ENCODE data around the gene LMF1. TPM values are rescaled to one million over a fixed set of nuclear protein-coding genes. Genes with fewer than 3 reads are reported as not detected.

LMF1 gene
- total and polyA plus RNA-seq, 8 donors = 7.6 to 121 (median 15.8) TPM

GRCh38 chr16:886802-887731 lies 83.7 kb downstream of the LMF1 start:
- intact Hi-C loops (cut with DNase I; ENCODE audit: low total_unique reads) = no loop called here
- no peak overlapping the region for H3K4me3 ChIP-seq
- no peak for DNase-seq
- H3K36me3 ChIP-seq = peaks cover 5 to 81% (median 49%) of the 10 kb centered on the region in 4 donors
- H3K27ac ChIP-seq = no peak overlapping the region
- H3K27me3 ChIP-seq = no peaks in the 10 kb centered on the region
- TF ChIP-seq POLR2A (IDR thresholded peaks at IDR 0.05) = no peak
- no peak for TF ChIP-seq POLR2AphosphoS5 (IDR thresholded peaks at IDR 0.05)
- TF ChIP-seq EP300 (IDR thresholded peaks at IDR 0.05) = no peak
- TF ChIP-seq CTCF (IDR thresholded peaks at IDR 0.05) = no peak
- peaks cover 0 to 30% (median 21%) of the 10 kb centered on the region in 4 donors for H3K9me3 ChIP-seq
- H3K4me1 ChIP-seq = peaks cover 0 to 4% (median 0%) of the 10 kb centered on the region in 4 donors
- WGBS, 5 donors = 69 to 84% (median 78%) methylated on average over 20 to 42 of the region's 44 CpGs

GRCh38 chr16:886084-886543 lies 84.7 kb downstream of the LMF1 start:
- Histone ChIP-seq H3K36me3 (peaks cover 5 to 81% (median 39%) of the 10 kb centered on the region in 4 donors), H3K4me1 (peaks cover 0 to 4% (median 0%) of the 10 kb centered on the region in 4 donors), H3K27me3 (no peaks in the 10 kb centered on the region), H3K4me3 (no peak overlapping the region), H3K27ac (no peak overlapping the region), H3K9me3 (peaks cover 0 to 30% (median 21%) of the 10 kb centered on the region in 4 donors)
- 65 to 74% (median 67%) methylated on average over 11 to 20 of the region's 20 CpGs for whole genome bisulfite sequencing, 5 donors
- intact Hi-C loops (cut with DNase I; ENCODE audit: low total_unique reads) = no loop called here
- TF ChIP-seq CTCF (IDR thresholded peaks at IDR 0.05) = no peak
- TF ChIP-seq EP300 (IDR thresholded peaks at IDR 0.05) = no peak
- no peak for TF ChIP-seq POLR2A (IDR thresholded peaks at IDR 0.05)
- TF ChIP-seq POLR2AphosphoS5 (IDR thresholded peaks at IDR 0.05) = no peak
- no peak for DNase-seq

- TF ChIP-seq CTCF (IDR thresholded peaks at IDR 0.05) (no peak), POLR2AphosphoS5 (IDR thresholded peaks at IDR 0.05) (no peak), POLR2A (IDR thresholded peaks at IDR 0.05) (no peak), EP300 (IDR thresholded peaks at IDR 0.05) (no peak)
- no peak for DNase-seq
- intact Hi-C loops (cut with DNase I; ENCODE audit: low total_unique reads) = no loop called here
These were observed 85.4 kb downstream of the LMF1 start for GRCh38 chr16:885391-885790.

GRCh38 chr16:884232-884631 lies 86.6 kb downstream of the LMF1 start:
- peaks cover 0 to 4% (median 0%) of the 10 kb centered on the region in 4 donors for H3K4me1 ChIP-seq
- peaks cover 5 to 72% (median 36%) of the 10 kb centered on the region in 4 donors for H3K36me3 ChIP-seq
- H3K27me3 ChIP-seq = no peaks in the 10 kb centered on the region
- WGBS, 5 donors = 90 to 94% (median 93%) methylated on average over 5 of the region's 5 CpGs
- peaks cover 0 to 30% (median 21%) of the 10 kb centered on the region in 4 donors for H3K9me3 ChIP-seq
- H3K4me3 ChIP-seq = no peak overlapping the region
- no peak for DNase-seq
- TF ChIP-seq CTCF (IDR thresholded peaks at IDR 0.05) (no peak), POLR2AphosphoS5 (IDR thresholded peaks at IDR 0.05) (no peak), EP300 (IDR thresholded peaks at IDR 0.05) (no peak), POLR2A (IDR thresholded peaks at IDR 0.05) (no peak)
- intact Hi-C loops (cut with DNase I; ENCODE audit: low total_unique reads) = no loop called here
- no peak overlapping the region for H3K27ac ChIP-seq

More at GRCh38 chr16:885391-885790, 85.4 kb downstream of the LMF1 start:
- Histone ChIP-seq H3K4me3 (no peak overlapping the region), H3K27me3 (no peaks in the 10 kb centered on the region), H3K27ac (no peak overlapping the region), H3K4me1 (peaks cover 0 to 4% (median 0%) of the 10 kb centered on the region in 4 donors), H3K36me3 (peaks cover 5 to 79% (median 34%) of the 10 kb centered on the region in 4 donors), H3K9me3 (peaks cover 0 to 30% (median 21%) of the 10 kb centered on the region in 4 donors)
- whole genome bisulfite sequencing, 5 donors = 76 to 85% (median 83%) methylated on average over 11 of the region's 11 CpGs
